Measurements from ENCODE around the gene SLA2. TPM values are rescaled to one million over a fixed set of nuclear protein-coding genes. Genes with fewer than 3 reads are reported as not detected.
A peak's percentile ranks its signal among the peaks of the same experiment; 100 is the strongest.

SLA2 gene
- total RNA-seq, 1 donor from 2014 or later, result 0.67 TPM

GRCh38 chr20:36582322-36582721 is 63.7 kb downstream of the SLA2 start:
- no peak for TF ChIP-seq CTCF (IDR thresholded peaks at IDR 0.05)
- intact Hi-C loops (cut with micrococcal nuclease), result no loop called here
- no peak for ATAC-seq (ENCODE audit: low read depth)
- Mint-ChIP-seq H3K4me1 (peaks cover 11% of the 10 kb centered on the region), H3K9me3 (no peaks in the 10 kb centered on the region), H3K36me3 (ENCODE audit: low read depth) (peaks cover 63% of the 10 kb centered on the region), H3K27ac (no peak overlapping the region), H3K27me3 (no peaks in the 10 kb centered on the region), H3K4me3 (no peak overlapping the region)
- no peak for DNase-seq
- CTCF ChIA-PET, result no interaction called here
- POLR2A ChIA-PET, result no interaction called here

DNA sequence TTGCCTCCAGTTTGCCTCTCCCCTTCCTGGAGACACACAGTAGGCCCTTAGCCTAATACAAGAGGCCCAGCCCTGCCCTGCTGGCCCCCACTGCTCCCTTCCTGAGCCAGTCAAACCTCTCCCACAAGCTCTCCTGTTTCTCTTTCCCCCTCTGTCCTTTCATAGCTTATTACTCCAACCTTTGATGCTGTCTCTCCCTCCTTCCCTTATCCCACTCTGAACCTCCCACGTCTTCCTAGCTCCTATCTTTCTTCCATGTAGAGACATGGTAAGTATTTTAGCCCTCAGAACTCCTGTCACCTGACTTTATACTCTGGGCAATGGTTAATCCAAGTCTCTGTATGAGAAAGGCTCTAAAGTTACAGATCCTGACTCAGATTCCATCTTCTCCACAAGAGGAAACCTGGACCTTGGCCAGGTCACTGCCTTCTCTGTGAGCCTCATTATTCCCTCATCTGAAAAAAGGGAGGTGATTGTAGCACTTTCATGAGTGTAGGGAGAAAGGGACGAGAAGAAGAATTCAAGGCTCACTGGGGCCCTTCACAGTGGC is 65.9 kb downstream of the SLA2 start:
- no peaks in the 10 kb centered on the region for H3K9me3 Mint-ChIP-seq
- H3K36me3 Mint-ChIP-seq (ENCODE audit: low read depth), result peaks cover 60% of the 10 kb centered on the region
- ATAC-seq (ENCODE audit: low read depth), result no peak
- H3K27ac Mint-ChIP-seq, result peak overlapping the region; percentile 41
- DNase-seq, result no peak
- intact Hi-C loops (cut with micrococcal nuclease), result no loop called here
- H3K4me3 Mint-ChIP-seq, result no peak overlapping the region
- CTCF ChIA-PET, result no interaction called here
- peaks cover 16% of the 10 kb centered on the region for H3K4me1 Mint-ChIP-seq
- TF ChIP-seq CTCF (IDR thresholded peaks at IDR 0.05), result no peak
- POLR2A ChIA-PET, result interaction anchor here (1.0 kb wide), 1 partner anchor 8 kb away, joined by 4 read pairs; no protein-coding TSS in a partner anchor
- H3K27me3 Mint-ChIP-seq, result no peaks in the 10 kb centered on the region

DNA sequence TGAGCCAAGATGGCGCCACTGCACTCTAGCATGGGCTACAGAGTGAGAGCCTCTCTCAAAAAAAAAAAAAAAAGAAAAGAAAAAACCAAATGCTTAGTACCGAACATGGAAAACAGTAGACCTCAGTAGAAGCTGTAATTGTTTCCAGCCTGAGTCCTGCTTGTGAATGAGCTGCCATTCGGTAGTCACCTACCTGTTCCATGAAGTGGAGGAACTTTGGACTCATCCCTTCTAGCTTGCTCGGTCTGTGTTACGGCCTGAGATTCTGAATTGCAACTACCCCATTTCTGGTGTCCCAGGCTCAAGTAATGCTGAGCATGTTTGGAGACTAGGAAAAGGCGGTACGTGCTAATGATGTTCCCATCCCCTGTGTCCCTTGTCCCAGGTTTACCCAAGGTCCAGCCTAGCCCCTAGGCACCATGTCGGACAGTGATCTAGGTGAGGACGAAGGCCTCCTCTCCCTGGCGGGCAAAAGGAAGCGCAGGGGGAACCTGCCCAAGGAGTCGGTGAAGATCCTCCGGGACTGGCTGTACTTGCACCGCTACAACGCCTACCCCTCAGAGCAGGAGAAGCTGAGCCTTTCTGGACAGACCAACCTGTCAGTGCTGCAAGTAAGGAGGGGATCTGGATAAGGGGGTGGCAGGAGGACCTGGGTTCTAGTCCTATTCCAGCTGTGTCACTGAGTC is 67.5 kb downstream of the SLA2 start:
- ChIA-PET POLR2A (interaction anchor here (1.1 to 9.7 kb wide), 2 partner anchors 10 to 26 kb away, joined by 4 to 268 read pairs; partner anchors contain the start of gene RAB5IF), CTCF (no interaction called here)
- DNase-seq (no peak), ATAC-seq (ENCODE audit: low read depth) (no peak)
- H3K27me3 Mint-ChIP-seq, result no peaks in the 10 kb centered on the region
- no peak for TF ChIP-seq CTCF (IDR thresholded peaks at IDR 0.05)
- H3K4me1 Mint-ChIP-seq, result peaks cover 21% of the 10 kb centered on the region
- H3K4me3 Mint-ChIP-seq, result no peak overlapping the region
- no peaks in the 10 kb centered on the region for H3K9me3 Mint-ChIP-seq
- peaks cover 57% of the 10 kb centered on the region for H3K36me3 Mint-ChIP-seq (ENCODE audit: low read depth)
- intact Hi-C loops (cut with micrococcal nuclease), result no loop called here
- no peak overlapping the region for H3K27ac Mint-ChIP-seq

DNA sequence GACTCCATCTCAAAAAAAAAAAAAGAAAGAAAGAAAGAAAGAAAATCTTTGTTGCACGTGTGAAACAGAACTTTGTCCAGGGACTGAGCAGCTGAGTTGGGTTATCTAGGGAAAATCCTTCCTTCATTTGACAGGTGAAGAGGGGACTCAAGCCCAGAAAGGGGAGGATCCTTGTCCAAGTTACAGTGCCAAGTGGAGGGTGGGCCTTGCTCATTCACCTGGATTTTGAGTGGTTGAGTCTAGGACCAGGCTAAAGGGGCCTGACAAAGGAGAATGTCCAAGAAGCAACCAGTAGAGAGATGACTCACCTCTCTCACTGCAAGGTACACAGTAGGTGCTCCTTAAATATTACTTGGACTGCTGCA is 69.9 kb downstream of the SLA2 start:
- Mint-ChIP-seq H3K27ac (peak overlapping the region; percentile 86), H3K4me1 (peaks cover 36% of the 10 kb centered on the region), H3K27me3 (no peaks in the 10 kb centered on the region), H3K9me3 (no peaks in the 10 kb centered on the region), H3K36me3 (ENCODE audit: low read depth) (peaks cover 36% of the 10 kb centered on the region), H3K4me3 (peak overlapping the region; percentile 90)
- DNase-seq (no peak), ATAC-seq (ENCODE audit: low read depth) (no peak)
- intact Hi-C loops (cut with micrococcal nuclease), result loop anchor here (1.0 kb wide), 1 partner anchor 115 kb away; no protein-coding TSS in a partner anchor
- ChIA-PET CTCF (interaction anchor here (5.3 kb wide), 1 partner anchor 29 kb away, joined by 39 read pairs; the partner anchor contains the start of gene RAB5IF), POLR2A (interaction anchor here (5.9 to 9.7 kb wide), 3 partner anchors 13 to 28 kb away, joined by 66 to 268 read pairs (median 205); partner anchors contain the start of gene RAB5IF)
- TF ChIP-seq CTCF (IDR thresholded peaks at IDR 0.05), result no peak
